ENCODE results near the gene CRYZL1. TPM values are rescaled to one million over a fixed set of nuclear protein-coding genes. Genes with fewer than 3 reads are reported as not detected.

CRYZL1 gene
- total RNA-seq, 4 donors from 2014 or later = 27.9 to 53.5 (median 33.9) TPM

DNA sequence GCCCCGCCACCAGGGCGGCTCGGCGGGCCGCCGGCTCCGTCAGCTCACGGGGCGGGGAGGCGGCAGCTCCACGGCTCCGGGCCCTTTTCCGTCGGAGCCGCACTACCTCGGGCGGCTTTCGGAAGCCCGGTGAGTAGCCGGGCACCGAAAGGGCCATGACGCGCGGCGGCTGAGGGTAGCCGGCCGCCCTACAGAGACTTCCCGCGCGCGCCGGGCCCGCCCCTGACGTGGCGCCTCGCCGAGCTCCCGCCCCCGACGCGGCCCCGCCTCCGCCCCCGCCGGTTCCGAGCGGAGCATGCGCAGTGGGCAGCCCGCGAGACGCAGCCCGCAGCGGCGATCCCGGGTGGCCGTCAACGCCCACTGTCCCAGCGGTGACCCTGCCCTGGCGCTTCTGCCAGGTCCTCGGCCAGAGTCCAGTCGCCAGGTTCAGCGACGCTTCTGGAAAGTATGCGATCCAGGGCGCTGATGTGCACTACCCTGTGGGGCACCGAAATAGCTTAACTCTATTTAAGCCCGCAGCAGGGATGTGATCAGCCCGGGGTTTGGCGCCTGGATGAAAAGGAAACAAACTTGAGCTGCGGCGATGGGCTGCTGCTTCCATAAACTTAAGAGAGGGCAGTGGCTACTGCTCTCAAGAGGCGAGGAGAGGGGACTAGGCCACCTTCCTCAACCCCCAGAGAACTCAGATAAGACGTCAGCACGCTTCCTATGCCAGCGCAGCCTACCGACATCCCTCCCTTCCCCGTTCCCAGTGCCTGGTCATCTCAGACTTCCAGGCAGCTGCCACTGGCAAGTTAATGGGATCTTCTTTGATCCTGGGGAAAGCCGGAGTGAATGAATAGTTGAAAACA lies 52.8 kb downstream of the CRYZL1 start, which contains the start of gene DONSON:
Gene DONSON (minus strand): TSS at position 200 of the 851 bp plus-strand sequence. CDS start 43 bp downstream, at position 157.
- Histone ChIP-seq H3K4me3 (replicated peaks in 1 of 3) (peak within 1 kb of the TSS; percentile 19 to 93 (median 72)), H3K27me3 (no peaks in the 10 kb centered on the region), H3K36me3 (no peaks in the 10 kb centered on the region), H3K27ac (peak within 1 kb of the TSS; percentile 39 to 83 (median 80)), H3K9me3 (no peaks in the 10 kb centered on the region), H3K4me1 (peaks cover 5 to 9% of the 10 kb centered on the region in 2 donors)
- intact Hi-C loops (cut with DNase I) = no loop called here
- 0 to 2% methylated on average over 12 to 20 of the region's 78 CpGs for WGBS, 2 donors
- peak; percentile 85 for DNase-seq
- TF ChIP-seq POLR2A (IDR thresholded peaks at IDR 0.05) (peak in 1 of 2 donors; percentile 74), CTCF (IDR thresholded peaks at IDR 0.05) (peak in 2 of 6 experiments; percentile 18 to 23)

DNA sequence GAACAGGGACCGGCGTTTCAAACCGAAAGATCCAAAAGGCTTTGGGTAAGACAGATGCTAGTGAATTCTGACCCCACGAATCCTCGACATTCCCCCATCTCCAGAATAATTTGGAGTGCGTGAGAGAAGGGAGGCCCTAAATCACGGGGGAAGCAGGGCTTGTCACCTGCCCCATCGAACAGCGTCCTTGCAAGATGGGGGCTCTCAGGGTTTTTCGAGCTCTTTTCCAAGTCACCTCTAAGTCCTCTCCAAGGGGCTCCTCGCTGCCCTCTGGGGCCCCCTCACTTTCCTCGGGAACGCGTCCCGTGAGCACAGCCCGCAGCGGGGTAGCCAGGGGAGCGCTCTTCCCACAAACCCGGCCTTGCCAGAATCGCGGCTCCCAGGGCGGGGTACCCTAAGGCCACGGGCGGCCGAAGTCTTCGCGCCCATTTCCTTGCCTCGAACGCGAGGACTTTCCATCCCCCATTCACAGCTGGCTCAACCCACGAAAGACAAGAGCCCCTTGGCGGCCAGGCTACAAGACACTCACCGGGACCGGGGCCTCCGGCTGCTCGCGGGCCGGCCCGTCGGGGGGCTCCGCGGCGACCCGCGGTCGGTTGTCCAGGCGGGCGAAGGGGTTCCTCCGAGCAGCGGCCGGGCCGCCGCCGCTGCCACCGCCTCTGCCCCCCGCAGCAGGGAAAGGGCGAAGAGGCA lies 53.6 kb downstream of the CRYZL1 start:
- H3K27ac ChIP-seq = peak overlapping the region in 2 of 3 donors; percentile 80 to 83
- peak overlapping the region; percentile 19 to 93 (median 72) for H3K4me3 ChIP-seq (replicated peaks in 1 of 3)
- WGBS, 2 donors = 2 to 4% methylated on average over 14 to 28 of the region's 57 CpGs
- TF ChIP-seq POLR2A (IDR thresholded peaks at IDR 0.05) (no peak), CTCF (IDR thresholded peaks at IDR 0.05) (no peak)
- peak; percentile 34 to 43 for DNase-seq
- no peaks in the 10 kb centered on the region for H3K36me3 ChIP-seq
- intact Hi-C loops (cut with DNase I) = no loop called here
- H3K4me1 ChIP-seq = peaks cover 5 to 9% of the 10 kb centered on the region in 2 donors
- no peaks in the 10 kb centered on the region for H3K9me3 ChIP-seq
- no peaks in the 10 kb centered on the region for H3K27me3 ChIP-seq

DNA sequence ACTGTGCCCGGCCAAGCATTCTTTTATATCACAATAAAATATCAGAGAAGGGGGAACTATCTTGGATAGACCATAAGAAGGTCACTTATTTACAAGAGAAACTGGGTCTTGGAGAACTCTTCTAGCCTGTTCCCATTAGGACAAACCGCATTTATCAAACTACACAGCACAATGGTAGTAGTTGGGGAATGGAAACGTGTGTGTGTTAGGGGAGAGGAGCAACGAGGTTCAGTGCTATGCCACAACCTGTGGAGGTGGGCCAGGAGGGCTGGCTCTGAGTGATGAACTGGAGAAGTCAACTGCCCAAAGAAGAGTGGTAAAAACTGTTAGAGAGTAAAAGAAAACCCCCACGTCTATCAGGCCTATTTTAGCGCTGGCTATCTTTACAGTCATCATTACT lies 54.6 kb downstream of the CRYZL1 start:
- H3K9me3 ChIP-seq = no peaks in the 10 kb centered on the region
- no peak for DNase-seq
- H3K36me3 ChIP-seq = no peaks in the 10 kb centered on the region
- 79 to 81% methylated on average over 6 of the region's 6 CpGs for WGBS, 2 donors
- peaks cover 5 to 9% of the 10 kb centered on the region in 2 donors for H3K4me1 ChIP-seq
- intact Hi-C loops (cut with DNase I) = no loop called here
- no peaks in the 10 kb centered on the region for H3K27me3 ChIP-seq
- TF ChIP-seq CTCF (IDR thresholded peaks at IDR 0.05) = no peak
- TF ChIP-seq POLR2A (IDR thresholded peaks at IDR 0.05) = no peak
- H3K4me3 ChIP-seq (replicated peaks in 1 of 3) = no peak overlapping the region
- no peak overlapping the region for H3K27ac ChIP-seq

DNA sequence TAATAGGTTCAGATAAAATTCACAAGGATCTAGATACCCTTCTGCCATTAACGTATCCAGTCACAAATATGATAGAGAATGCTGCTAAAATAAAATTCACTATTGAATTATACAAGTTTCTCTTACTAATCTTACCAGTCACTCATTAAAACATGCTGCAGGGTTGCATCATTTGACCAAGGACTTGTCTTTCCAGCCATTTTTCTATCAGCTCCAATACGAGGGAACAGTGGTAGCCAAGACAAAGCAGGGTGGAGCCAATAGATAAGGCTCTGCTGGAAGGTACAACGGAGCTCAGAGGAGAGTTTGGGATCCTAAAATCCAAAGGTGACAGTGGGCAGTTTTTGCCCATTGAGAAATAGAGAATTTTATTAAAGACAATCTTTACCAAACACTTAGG lies 57.1 kb downstream of the CRYZL1 start:
- no peak for TF ChIP-seq CTCF (IDR thresholded peaks at IDR 0.05)
- TF ChIP-seq POLR2A (IDR thresholded peaks at IDR 0.05) = no peak
- Histone ChIP-seq H3K4me1 (peaks cover 5 to 9% of the 10 kb centered on the region in 2 donors), H3K36me3 (no peaks in the 10 kb centered on the region), H3K4me3 (replicated peaks in 1 of 3) (no peak overlapping the region), H3K27me3 (no peaks in the 10 kb centered on the region), H3K27ac (no peak overlapping the region), H3K9me3 (no peaks in the 10 kb centered on the region)
- no peak for DNase-seq
- intact Hi-C loops (cut with DNase I) = no loop called here
- WGBS, 2 donors = 85 to 95% methylated on average over 3 of the region's 3 CpGs
